MM.1S (cell line): ENCODE measurements around the gene CLEC1A.

Experiments used
- DNase-seq: peaks from one replicate; pipeline ENCODE4 v3.0.0-alpha.2; 2015
- H2AFZ ChIP-seq: fragments of 300-600 bp; sonication (generic); 2 replicates; pipeline ENCODE4 v1.6.0; 2016; ENCODE audit warnings: antibody characterized with exemption, low read length
- H3F3A ChIP-seq: fragments of 300-600 bp; sonication (generic); 2 replicates; pipeline ENCODE4 v1.6.1; 2016; ENCODE audit warnings: mild to moderate bottlenecking, antibody characterized with exemption, low read length, moderate library complexity, mixed read lengths; ENCODE audit not compliant: insufficient read depth
- H3K27ac ChIP-seq: fragments of 300-600 bp; sonication (generic); 2 replicates; pipeline ENCODE4 v1.5.1; 2016; ENCODE audit warnings: mild to moderate bottlenecking, low read length
- H3K27me3 ChIP-seq: fragments of 300-600 bp; sonication (generic); replicated peaks from 2 replicates; pipeline ENCODE4 v1.6.0; 2016; ENCODE audit warnings: low read length; ENCODE audit not compliant: insufficient read depth
- H3K36me3 ChIP-seq: fragments of 300-600 bp; sonication (generic); replicated peaks from 2 replicates; pipeline ENCODE4 v1.6.1; 2016; ENCODE audit warnings: mild to moderate bottlenecking, low read length, mixed read lengths; ENCODE audit not compliant: insufficient read depth
- H3K4me1 ChIP-seq: fragments of 300-600 bp; sonication (generic); 2 replicates; pipeline ENCODE4 v1.6.1; 2016; ENCODE audit warnings: low read length, mixed read lengths
- H3K4me2 ChIP-seq: fragments of 300-600 bp; sonication (generic); 2 replicates; pipeline ENCODE4 v1.6.0; 2016; ENCODE audit warnings: low read depth, low read length
- H3K4me3 ChIP-seq: fragments of 300-600 bp; sonication (generic); 2 replicates; pipeline ENCODE4 v1.5.1; 2016; ENCODE audit warnings: low read length, mixed read lengths
- H3K79me2 ChIP-seq: fragments of 300-600 bp; sonication (generic); 2 replicates; pipeline ENCODE4 v1.6.1; 2016; ENCODE audit warnings: mixed run types, low read length, mixed read lengths
- H3K9ac ChIP-seq: fragments of 300-600 bp; sonication (generic); 2 replicates; pipeline ENCODE4 v1.6.1; 2016; ENCODE audit warnings: low read length, mixed read lengths
- H3K9me2 ChIP-seq: fragments of 300-600 bp; sonication (generic); replicated peaks from 2 replicates; pipeline ENCODE4 v1.6.1; 2016; ENCODE audit warnings: mild to moderate bottlenecking, low read length, mixed read lengths; ENCODE audit not compliant: insufficient read depth
- H3K9me3 ChIP-seq: fragments of 300-600 bp; sonication (generic); replicated peaks from 2 replicates; pipeline ENCODE4 v1.6.1; 2016; ENCODE audit warnings: mild to moderate bottlenecking, low read length, mixed read lengths; ENCODE audit not compliant: insufficient read depth
- H4K20me1 ChIP-seq: fragments of 300-600 bp; sonication (generic); 2 replicates; pipeline ENCODE4 v1.6.1; 2016; ENCODE audit warnings: mild to moderate bottlenecking, low read length, moderate library complexity, mixed read lengths; ENCODE audit not compliant: insufficient read depth
- EZH2 ChIP-seq: fragments of 300-600 bp; sonication (generic); optimal IDR thresholded peaks from 2 replicates; pipeline ENCODE3; 2017; ENCODE audit warnings: low read depth, mild to moderate bottlenecking, antibody characterized with exemption, low read length, mixed read lengths
- EZH2phosphoT487 ChIP-seq: fragments of 300-600 bp; sonication (generic); IDR thresholded peaks from 2 replicates; pipeline ENCODE4 v1.6.1; 2018; ENCODE audit warnings: antibody characterized with exemption, low read length
- TF ChIP-seq, protein P1 (sequence below): fragments of 300-600 bp; sonication (generic); IDR thresholded peaks from 2 replicates; pipeline ENCODE4 v1.5.1; 2016; ENCODE audit warnings: antibody characterized with exemption, low read length, mixed read lengths

The CLEC1A gene

DNA sequence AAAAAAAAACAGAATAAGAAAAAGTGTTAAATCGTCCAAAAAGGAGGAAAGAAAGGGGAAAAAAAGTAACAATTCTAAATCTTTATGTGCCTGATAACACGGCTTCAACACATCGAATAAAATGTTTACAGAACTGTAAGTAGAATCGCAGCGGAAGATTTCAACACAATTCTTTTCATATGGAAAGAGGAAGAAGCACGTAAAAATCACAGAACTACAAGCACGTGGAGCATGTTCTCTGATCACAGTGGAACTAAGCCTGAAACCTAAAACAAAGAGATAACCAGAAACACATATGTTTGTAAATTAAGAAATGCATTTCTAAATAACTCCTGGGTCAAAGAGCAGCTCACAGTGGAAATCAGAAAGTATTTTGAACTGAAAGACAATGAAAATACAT lies 22.5 kb upstream of the CLEC1A start:
- Histone ChIP-seq H2AFZ (no peak overlapping the region), H3K4me3 (no peak overlapping the region), H3K9me3 (no peaks in the 10 kb centered on the region), H3K27ac (no peak overlapping the region), H3K79me2 (no peaks in the 10 kb centered on the region), H3K4me2 (no peak overlapping the region), H3F3A (no peaks in the 10 kb centered on the region), H3K9me2 (no peaks in the 10 kb centered on the region), H3K36me3 (peaks cover 3% of the 10 kb centered on the region; the same call in 1 of the 2 replicates), H3K27me3 (no peaks in the 10 kb centered on the region), H3K9ac (no peak overlapping the region), H4K20me1 (no peaks in the 10 kb centered on the region), H3K4me1 (no peaks in the 10 kb centered on the region)
- TF ChIP-seq EZH2phosphoT487 (no peak), EZH2 (no peak)
- TF ChIP-seq, protein P1, sequence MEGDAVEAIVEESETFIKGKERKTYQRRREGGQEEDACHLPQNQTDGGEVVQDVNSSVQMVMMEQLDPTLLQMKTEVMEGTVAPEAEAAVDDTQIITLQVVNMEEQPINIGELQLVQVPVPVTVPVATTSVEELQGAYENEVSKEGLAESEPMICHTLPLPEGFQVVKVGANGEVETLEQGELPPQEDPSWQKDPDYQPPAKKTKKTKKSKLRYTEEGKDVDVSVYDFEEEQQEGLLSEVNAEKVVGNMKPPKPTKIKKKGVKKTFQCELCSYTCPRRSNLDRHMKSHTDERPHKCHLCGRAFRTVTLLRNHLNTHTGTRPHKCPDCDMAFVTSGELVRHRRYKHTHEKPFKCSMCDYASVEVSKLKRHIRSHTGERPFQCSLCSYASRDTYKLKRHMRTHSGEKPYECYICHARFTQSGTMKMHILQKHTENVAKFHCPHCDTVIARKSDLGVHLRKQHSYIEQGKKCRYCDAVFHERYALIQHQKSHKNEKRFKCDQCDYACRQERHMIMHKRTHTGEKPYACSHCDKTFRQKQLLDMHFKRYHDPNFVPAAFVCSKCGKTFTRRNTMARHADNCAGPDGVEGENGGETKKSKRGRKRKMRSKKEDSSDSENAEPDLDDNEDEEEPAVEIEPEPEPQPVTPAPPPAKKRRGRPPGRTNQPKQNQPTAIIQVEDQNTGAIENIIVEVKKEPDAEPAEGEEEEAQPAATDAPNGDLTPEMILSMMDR, result no peak
- no peak for DNase-seq

GRCh38 chr12:10119066-10119465 lies 20.3 kb upstream of the CLEC1A start:
- Histone ChIP-seq H3K9ac (no peak overlapping the region), H3K79me2 (no peaks in the 10 kb centered on the region), H3K4me1 (no peaks in the 10 kb centered on the region), H3K27ac (no peak overlapping the region), H2AFZ (no peak overlapping the region), H4K20me1 (no peaks in the 10 kb centered on the region), H3K27me3 (no peaks in the 10 kb centered on the region), H3K4me2 (no peak overlapping the region), H3F3A (no peaks in the 10 kb centered on the region), H3K9me3 (no peaks in the 10 kb centered on the region), H3K9me2 (no peaks in the 10 kb centered on the region), H3K36me3 (peaks cover 3% of the 10 kb centered on the region; the same call in 1 of the 2 replicates), H3K4me3 (no peak overlapping the region)
- TF ChIP-seq, protein P1, result no peak
- no peak for TF ChIP-seq EZH2phosphoT487
- DNase-seq, result no peak

- Histone ChIP-seq H3K4me2 (no peak overlapping the region), H3K27me3 (no peaks in the 10 kb centered on the region), H3K9me3 (no peaks in the 10 kb centered on the region), H3F3A (no peaks in the 10 kb centered on the region), H3K9ac (no peak overlapping the region), H3K79me2 (no peaks in the 10 kb centered on the region), H3K4me3 (no peak overlapping the region), H3K9me2 (no peaks in the 10 kb centered on the region), H4K20me1 (no peaks in the 10 kb centered on the region), H3K36me3 (0 out of 2 replicates have a peak, but pooled peaks cover 3% of the 10 kb centered on the region), H3K27ac (no peak overlapping the region), H3K4me1 (no peaks in the 10 kb centered on the region), H2AFZ (no peak overlapping the region)
- no peak for DNase-seq
- TF ChIP-seq EZH2phosphoT487, result no peak
- no peak for TF ChIP-seq EZH2
- TF ChIP-seq, protein P1, result no peak
These were observed 17.1 kb upstream of the CLEC1A start for GRCh38 chr12:10115890-10116289.
